ENCODE measurements around the gene FGGY.

DNA sequence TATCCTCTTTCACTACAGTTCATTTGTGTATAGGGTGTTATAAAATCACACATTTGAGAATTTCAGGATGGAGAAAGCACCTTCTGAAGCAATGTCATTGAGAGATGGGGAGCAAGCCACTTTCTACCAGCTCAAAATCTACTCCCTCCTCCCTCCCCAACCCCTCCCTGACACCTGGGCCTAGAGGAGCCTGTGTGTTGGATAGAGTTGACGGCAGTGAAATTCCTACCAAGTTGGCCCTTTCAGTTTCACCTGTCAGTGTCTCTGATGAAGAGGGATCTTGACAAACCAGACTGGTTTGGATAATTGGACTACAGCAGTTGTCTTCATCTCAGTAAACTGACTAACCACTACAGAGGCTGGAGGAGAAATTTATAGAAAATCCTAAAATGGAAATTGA lies 392.8 kb downstream of the FGGY start:
- TF ChIP-seq, protein P1, sequence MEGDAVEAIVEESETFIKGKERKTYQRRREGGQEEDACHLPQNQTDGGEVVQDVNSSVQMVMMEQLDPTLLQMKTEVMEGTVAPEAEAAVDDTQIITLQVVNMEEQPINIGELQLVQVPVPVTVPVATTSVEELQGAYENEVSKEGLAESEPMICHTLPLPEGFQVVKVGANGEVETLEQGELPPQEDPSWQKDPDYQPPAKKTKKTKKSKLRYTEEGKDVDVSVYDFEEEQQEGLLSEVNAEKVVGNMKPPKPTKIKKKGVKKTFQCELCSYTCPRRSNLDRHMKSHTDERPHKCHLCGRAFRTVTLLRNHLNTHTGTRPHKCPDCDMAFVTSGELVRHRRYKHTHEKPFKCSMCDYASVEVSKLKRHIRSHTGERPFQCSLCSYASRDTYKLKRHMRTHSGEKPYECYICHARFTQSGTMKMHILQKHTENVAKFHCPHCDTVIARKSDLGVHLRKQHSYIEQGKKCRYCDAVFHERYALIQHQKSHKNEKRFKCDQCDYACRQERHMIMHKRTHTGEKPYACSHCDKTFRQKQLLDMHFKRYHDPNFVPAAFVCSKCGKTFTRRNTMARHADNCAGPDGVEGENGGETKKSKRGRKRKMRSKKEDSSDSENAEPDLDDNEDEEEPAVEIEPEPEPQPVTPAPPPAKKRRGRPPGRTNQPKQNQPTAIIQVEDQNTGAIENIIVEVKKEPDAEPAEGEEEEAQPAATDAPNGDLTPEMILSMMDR (IDR thresholded peaks at IDR 0.05), result no peak
- TF ChIP-seq POLR2A (IDR thresholded peaks at IDR 0.05), result no peak
- TF ChIP-seq POLR2AphosphoS5 (IDR thresholded peaks at IDR 0.05), result no peak
- TF ChIP-seq EP300 (IDR thresholded peaks at IDR 0.05), result no peak
